Nephron progenitor cell (in vitro differentiated cells): Measurements from ENCODE around the gene LACTB.

Experiments
- DNase-seq: peaks from one replicate; pipeline ENCODE4 v3.0.0; 2021
- H3K27ac Mint-ChIP-seq: 2 replicates; pipeline ENCODE4 v1.8.0; 2021; ENCODE audit warnings: mild to moderate bottlenecking, moderate library complexity, mixed read lengths
- H3K27me3 Mint-ChIP-seq: 2 replicates; pipeline ENCODE4 v1.8.0; 2021; ENCODE audit warnings: mild to moderate bottlenecking, low read depth, mixed read lengths; ENCODE audit not compliant: poor library complexity
- H3K36me3 Mint-ChIP-seq: 2 replicates; pipeline ENCODE4 v1.8.0; 2021; ENCODE audit warnings: low read depth, mixed read lengths
- H3K4me1 Mint-ChIP-seq: 2 replicates; pipeline ENCODE4 v1.8.0; 2021; ENCODE audit warnings: mixed read lengths
- H3K4me3 Mint-ChIP-seq: 2 replicates; pipeline ENCODE4 v1.8.0; 2021; ENCODE audit warnings: mild to moderate bottlenecking, moderate library complexity, mixed read lengths
- H3K9me3 Mint-ChIP-seq: 2 replicates; pipeline ENCODE4 v1.8.0; 2021; ENCODE audit warnings: mild to moderate bottlenecking, moderate library complexity, mixed read lengths
- CTCF ChIP-seq: fragments of 200-600 bp; sonication (generic); IDR thresholded peaks from 2 replicates; pipeline ENCODE4 v1.5.0; 2021; ENCODE audit warnings: antibody characterized with exemption

Gene LACTB

GRCh38 chr15:63122002-63122875 lies 578 bp downstream of the LACTB start:
- Mint-ChIP-seq H3K4me1 (peaks cover 33% of the 10 kb centered on the region), H3K36me3 (peaks cover 19% of the 10 kb centered on the region), H3K9me3 (peaks cover 34% of the 10 kb centered on the region), H3K27me3 (peaks cover 10% of the 10 kb centered on the region), H3K27ac (no peak overlapping the region), H3K4me3 (peak overlapping the region; percentile 86)
- no peak for TF ChIP-seq CTCF
- peak; percentile 84 for DNase-seq

GRCh38 chr15:63124506-63124905 lies 2.8 kb downstream of the LACTB start:
- no peak for DNase-seq
- H3K27me3 Mint-ChIP-seq = peaks cover 8% of the 10 kb centered on the region
- H3K9me3 Mint-ChIP-seq = peaks cover 22% of the 10 kb centered on the region
- H3K4me1 Mint-ChIP-seq = peaks cover 31% of the 10 kb centered on the region
- no peak for TF ChIP-seq CTCF
- H3K4me3 Mint-ChIP-seq = no peak overlapping the region
- peaks cover 24% of the 10 kb centered on the region for H3K36me3 Mint-ChIP-seq
- no peak overlapping the region for H3K27ac Mint-ChIP-seq

- no peak for DNase-seq
- Mint-ChIP-seq H3K4me1 (peaks cover 22% of the 10 kb centered on the region), H3K4me3 (no peak overlapping the region), H3K9me3 (peaks cover 4% of the 10 kb centered on the region), H3K27me3 (peaks cover 4% of the 10 kb centered on the region), H3K36me3 (peaks cover 31% of the 10 kb centered on the region), H3K27ac (no peak overlapping the region)
- TF ChIP-seq CTCF = no peak
These were observed 5.1 kb downstream of the LACTB start for GRCh38 chr15:63126726-63127125.

GRCh38 chr15:63133786-63134185 lies 12.1 kb downstream of the LACTB start:
- no peaks in the 10 kb centered on the region for H3K27me3 Mint-ChIP-seq
- DNase-seq = no peak
- no peak overlapping the region for H3K27ac Mint-ChIP-seq
- no peak overlapping the region for H3K4me3 Mint-ChIP-seq
- H3K36me3 Mint-ChIP-seq = peaks cover 18% of the 10 kb centered on the region
- no peak for TF ChIP-seq CTCF
- H3K4me1 Mint-ChIP-seq = no peaks in the 10 kb centered on the region
- no peaks in the 10 kb centered on the region for H3K9me3 Mint-ChIP-seq

- Mint-ChIP-seq H3K9me3 (no peaks in the 10 kb centered on the region), H3K27me3 (no peaks in the 10 kb centered on the region), H3K4me3 (no peak overlapping the region), H3K27ac (peak overlapping the region; percentile 74), H3K36me3 (peaks cover 13% of the 10 kb centered on the region), H3K4me1 (no peaks in the 10 kb centered on the region)
- no peak for DNase-seq
- no peak for TF ChIP-seq CTCF
These were observed 12.8 kb downstream of the LACTB start for GRCh38 chr15:63134245-63134985.
